SU-DHL-6 (cell line): ENCODE results near the gene SOX13.

Source experiments
- EZH2phosphoT487 ChIP-seq: fragments of 200-600 bp; sonication (generic), shearing (Covaris generic); conservative IDR thresholded peaks from 2 replicates; pipeline ENCODE4 v1.6.1; 2018; ENCODE audit warnings: mild to moderate bottlenecking, antibody characterized with exemption, low read length, moderate library complexity, mixed read lengths
- TF ChIP-seq, protein P1 (sequence below): fragments of 200-600 bp; sonication (generic); IDR thresholded peaks from one replicate; pipeline ENCODE4 v1.5.1; 2017; ENCODE audit warnings: antibody characterized with exemption, mild to moderate bottlenecking, low read length, moderate library complexity; ENCODE audit not compliant: insufficient read depth, poor library complexity, severe bottlenecking

DNA sequence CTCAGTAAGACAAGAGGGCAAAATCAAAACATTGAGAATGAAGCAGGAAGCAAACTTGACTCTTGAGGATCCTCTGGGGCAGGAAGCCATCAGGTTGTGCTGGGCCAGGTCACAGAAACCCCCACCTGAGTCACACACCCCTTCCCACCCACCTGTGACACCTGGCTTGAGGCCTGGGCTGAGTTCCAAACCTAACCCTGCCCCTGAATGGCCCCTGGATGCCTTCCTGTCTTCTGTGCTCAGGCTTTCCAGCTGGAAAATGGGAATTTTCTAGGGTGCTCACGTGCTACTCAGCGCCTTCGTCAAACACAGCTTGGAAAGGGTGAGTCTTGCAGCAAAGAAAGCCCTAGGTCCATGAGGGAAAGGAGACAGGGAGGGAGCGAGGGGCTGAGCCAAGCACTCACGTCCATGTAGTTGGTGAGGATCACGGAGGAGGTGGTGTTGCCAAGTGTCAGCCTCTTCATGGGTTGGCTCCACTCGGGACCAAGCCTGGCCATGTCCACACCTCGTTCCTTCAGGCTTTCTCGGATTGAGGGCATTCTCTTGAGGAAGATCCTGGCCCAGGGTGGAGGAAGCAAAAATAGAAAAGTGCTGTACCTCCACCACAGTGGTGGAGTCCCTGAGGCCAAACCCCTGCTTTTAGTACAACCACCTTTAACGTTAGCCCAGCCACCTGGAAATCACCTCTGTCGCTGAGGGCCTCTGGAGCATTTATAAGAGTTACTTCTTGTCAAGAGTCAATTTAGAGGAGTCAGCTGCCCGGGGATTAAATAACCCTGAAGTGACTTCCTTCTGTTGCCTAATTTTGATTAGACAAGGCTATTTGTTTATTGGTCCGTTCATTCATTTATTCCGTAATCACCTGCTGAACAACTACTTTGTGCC lies 88.9 kb downstream of the SOX13 start:
- TF ChIP-seq, protein P1, sequence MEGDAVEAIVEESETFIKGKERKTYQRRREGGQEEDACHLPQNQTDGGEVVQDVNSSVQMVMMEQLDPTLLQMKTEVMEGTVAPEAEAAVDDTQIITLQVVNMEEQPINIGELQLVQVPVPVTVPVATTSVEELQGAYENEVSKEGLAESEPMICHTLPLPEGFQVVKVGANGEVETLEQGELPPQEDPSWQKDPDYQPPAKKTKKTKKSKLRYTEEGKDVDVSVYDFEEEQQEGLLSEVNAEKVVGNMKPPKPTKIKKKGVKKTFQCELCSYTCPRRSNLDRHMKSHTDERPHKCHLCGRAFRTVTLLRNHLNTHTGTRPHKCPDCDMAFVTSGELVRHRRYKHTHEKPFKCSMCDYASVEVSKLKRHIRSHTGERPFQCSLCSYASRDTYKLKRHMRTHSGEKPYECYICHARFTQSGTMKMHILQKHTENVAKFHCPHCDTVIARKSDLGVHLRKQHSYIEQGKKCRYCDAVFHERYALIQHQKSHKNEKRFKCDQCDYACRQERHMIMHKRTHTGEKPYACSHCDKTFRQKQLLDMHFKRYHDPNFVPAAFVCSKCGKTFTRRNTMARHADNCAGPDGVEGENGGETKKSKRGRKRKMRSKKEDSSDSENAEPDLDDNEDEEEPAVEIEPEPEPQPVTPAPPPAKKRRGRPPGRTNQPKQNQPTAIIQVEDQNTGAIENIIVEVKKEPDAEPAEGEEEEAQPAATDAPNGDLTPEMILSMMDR: no peak
- TF ChIP-seq EZH2phosphoT487: no peak
